ENCODE results near the gene CDC45. TPM values are rescaled to one million over a fixed set of nuclear protein-coding genes. Genes with fewer than 3 reads are reported as not detected.

Gene CDC45
- total and polyA plus RNA-seq, 2 of the 13 experiments (the other 11 are each of a cell fraction or from before 2014, with no cell fraction given): 14.4 to 36.3 TPM

DNA sequence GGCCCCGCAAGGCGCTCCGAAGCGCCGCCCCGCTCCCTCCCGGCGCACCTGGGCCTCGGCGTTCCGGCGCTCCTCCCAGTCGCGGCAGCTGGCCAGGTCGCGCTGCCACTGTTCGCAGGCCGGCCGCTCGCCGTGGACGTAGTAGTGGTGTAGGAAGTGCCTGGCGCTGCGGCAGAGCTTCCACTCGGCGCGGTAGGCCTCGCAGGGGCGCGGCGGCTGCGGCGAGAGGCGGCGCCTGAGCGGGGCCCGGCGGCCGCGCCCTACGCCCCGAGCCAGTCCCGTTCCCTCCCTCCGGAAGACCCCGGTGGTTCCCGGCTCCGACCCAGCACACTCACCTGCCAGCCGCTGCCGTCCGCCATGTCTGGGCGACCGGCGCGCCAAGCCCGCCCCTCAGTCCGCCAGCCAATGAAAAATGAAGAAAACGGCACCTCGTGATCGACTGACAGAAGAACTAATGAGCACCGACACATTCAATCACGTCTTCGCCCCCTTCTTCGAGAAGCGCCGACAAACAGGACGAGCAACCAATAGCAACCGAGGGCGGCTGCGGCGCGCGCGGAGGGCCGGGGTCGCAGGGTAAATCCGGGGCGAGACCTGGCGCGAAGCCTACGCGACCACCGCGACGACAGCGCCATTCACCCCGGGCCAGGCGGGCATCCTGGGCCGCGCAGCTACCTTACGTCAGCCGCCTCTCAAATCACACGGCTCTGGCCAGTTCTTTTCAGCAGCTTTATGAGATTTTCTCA is 32.2 kb upstream of the CDC45 start, which contains the start of gene C22orf39 (continued):
- TF ChIP-seq, protein P1, sequence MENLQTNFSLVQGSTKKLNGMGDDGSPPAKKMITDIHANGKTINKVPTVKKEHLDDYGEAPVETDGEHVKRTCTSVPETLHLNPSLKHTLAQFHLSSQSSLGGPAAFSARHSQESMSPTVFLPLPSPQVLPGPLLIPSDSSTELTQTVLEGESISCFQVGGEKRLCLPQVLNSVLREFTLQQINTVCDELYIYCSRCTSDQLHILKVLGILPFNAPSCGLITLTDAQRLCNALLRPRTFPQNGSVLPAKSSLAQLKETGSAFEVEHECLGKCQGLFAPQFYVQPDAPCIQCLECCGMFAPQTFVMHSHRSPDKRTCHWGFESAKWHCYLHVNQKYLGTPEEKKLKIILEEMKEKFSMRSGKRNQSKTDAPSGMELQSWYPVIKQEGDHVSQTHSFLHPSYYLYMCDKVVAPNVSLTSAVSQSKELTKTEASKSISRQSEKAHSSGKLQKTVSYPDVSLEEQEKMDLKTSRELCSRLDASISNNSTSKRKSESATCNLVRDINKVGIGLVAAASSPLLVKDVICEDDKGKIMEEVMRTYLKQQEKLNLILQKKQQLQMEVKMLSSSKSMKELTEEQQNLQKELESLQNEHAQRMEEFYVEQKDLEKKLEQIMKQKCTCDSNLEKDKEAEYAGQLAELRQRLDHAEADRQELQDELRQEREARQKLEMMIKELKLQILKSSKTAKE (CRISPR knock-in tag; IDR thresholded peaks at IDR 0.05; ENCODE audit: borderline replicate concordance): no peak
- TF ChIP-seq CREB3 (CRISPR knock-in tag; IDR thresholded peaks at IDR 0.05) (no peak), ZNF282 (IDR thresholded peaks at IDR 0.05; ENCODE audit: partially characterized antibody) (no peak), SAP130 (CRISPR knock-in tag; IDR thresholded peaks at IDR 0.05; ENCODE audit: low read depth) (peak; percentile 44), TRAFD1 (CRISPR knock-in tag; IDR thresholded peaks at IDR 0.05; ENCODE audit: borderline replicate concordance) (no peak), POLR2AphosphoS5 (IDR thresholded peaks at IDR 0.05; ENCODE audit: low read depth, low read length) (peak; percentile 70), ZFAT (CRISPR knock-in tag; conservative IDR thresholded peaks at IDR 0.05) (0 out of 2 replicates have a peak, but pooled peaks have one; percentile 41), SAFB2 (CRISPR knock-in tag; IDR thresholded peaks at IDR 0.05; ENCODE audit: borderline replicate concordance, low read depth) (no peak), POLR2AphosphoS2 (IDR thresholded peaks at IDR 0.05; ENCODE audit: low read depth, low read length) (peak; percentile 66; the same call in 1 of the 2 replicates), CEBPZ (IDR thresholded peaks at IDR 0.05; ENCODE audit: low read length) (peak; percentile 48; the same call in 1 of the 2 replicates), SOX13 (IDR thresholded peaks at IDR 0.05) (no peak), SOX13 (CRISPR knock-in tag; conservative IDR thresholded peaks at IDR 0.05 in 1 of 2, IDR thresholded peaks at IDR 0.05 in 1 of 2) (no peak), YY1 (IDR thresholded peaks at IDR 0.05; ENCODE audit: insufficient read depth, insufficient replicate concordance, low read depth, low read length) (peak; percentile 95), NR0B2 (CRISPR knock-in tag; IDR thresholded peaks at IDR 0.05) (no peak), ZNF160 (CRISPR knock-in tag; IDR thresholded peaks at IDR 0.05) (no peak)
- TF ChIP-seq, protein P2, sequence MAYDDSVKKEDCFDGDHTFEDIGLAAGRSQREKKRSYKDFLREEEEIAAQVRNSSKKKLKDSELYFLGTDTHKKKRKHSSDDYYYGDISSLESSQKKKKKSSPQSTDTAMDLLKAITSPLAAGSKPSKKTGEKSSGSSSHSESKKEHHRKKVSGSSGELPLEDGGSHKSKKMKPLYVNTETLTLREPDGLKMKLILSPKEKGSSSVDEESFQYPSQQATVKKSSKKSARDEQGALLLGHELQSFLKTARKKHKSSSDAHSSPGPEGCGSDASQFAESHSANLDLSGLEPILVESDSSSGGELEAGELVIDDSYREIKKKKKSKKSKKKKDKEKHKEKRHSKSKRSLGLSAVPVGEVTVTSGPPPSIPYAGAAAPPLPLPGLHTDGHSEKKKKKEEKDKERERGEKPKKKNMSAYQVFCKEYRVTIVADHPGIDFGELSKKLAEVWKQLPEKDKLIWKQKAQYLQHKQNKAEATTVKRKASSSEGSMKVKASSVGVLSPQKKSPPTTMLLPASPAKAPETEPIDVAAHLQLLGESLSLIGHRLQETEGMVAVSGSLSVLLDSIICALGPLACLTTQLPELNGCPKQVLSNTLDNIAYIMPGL (CRISPR knock-in tag; IDR thresholded peaks at IDR 0.05; ENCODE audit: borderline replicate concordance in 1 of 2, low read depth in 1 of 2): peak in 1 of 2 experiments; percentile 19; a peak in 1 of 4 replicates

Measured in HepG2 (cell line).